Measurements from ENCODE around the gene TNFRSF8. TPM values are rescaled to one million over a fixed set of nuclear protein-coding genes. Genes with fewer than 3 reads are reported as not detected.

TNFRSF8 gene
- total and polyA plus RNA-seq, 7 donors = 0.25 to 0.86 (median 0.49) TPM

- no peak for DNase-seq
- peaks cover 5% of the 10 kb centered on the region for H3K4me1 ChIP-seq
- intact Hi-C loops (cut with DNase I) = no loop called here
Observed at GRCh38 chr1:12046749-12047119, 16.4 kb upstream of the TNFRSF8 start.

DNA sequence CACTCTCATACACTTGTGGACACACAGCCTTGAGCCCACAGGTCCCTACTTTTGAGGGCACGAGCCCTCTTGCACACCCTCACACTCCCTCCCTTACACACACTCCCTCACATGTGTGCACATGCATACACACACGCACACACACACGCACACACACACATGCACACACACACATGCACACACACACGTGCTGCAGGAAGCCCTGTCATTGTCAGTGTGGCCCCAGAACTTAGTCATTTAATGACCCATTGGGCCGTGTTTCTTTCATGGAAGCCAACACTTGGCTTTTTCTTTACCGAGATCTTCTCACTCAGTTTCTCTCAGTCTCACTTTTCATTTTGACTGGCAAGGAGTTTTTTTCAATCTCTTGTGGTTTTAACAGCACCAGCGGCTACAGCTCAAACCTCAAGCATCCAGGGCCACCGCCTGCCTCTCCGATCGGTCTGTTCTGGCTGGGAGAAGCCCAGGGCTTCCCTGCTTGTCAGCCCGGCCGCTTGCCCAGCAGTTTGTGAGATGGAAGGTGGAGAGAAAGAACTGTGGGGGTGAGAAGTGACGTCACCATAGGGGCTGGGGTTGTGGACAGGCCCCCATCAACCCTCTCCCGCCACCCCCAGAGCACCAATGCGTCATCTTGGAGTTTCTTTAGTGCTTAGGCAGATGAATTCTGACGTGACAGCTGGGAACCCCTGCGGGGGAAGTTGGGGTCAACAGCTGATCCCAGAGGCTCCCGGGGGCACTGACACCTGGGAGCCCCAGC is 15.8 kb upstream of the TNFRSF8 start:
- WGBS, 3 donors = 52 to 71% (median 58%) methylated on average over 18 of the region's 18 CpGs
- Histone ChIP-seq H3K4me1 (peaks cover 9% of the 10 kb centered on the region), H3K27me3 (ENCODE audit: insufficient read depth in 3 of 3, low read length in 2 of 3) (no peaks in the 10 kb centered on the region), H3K27ac (no peak overlapping the region), H3K4me3 (no peak overlapping the region), H3K9me3 (no peaks in the 10 kb centered on the region), H3K36me3 (ENCODE audit: insufficient read depth in 1 of 2, low read depth in 1 of 2) (no peaks in the 10 kb centered on the region)
- ATAC-seq (no peak), DNase-seq (no peak)
- TF ChIP-seq, protein P1, sequence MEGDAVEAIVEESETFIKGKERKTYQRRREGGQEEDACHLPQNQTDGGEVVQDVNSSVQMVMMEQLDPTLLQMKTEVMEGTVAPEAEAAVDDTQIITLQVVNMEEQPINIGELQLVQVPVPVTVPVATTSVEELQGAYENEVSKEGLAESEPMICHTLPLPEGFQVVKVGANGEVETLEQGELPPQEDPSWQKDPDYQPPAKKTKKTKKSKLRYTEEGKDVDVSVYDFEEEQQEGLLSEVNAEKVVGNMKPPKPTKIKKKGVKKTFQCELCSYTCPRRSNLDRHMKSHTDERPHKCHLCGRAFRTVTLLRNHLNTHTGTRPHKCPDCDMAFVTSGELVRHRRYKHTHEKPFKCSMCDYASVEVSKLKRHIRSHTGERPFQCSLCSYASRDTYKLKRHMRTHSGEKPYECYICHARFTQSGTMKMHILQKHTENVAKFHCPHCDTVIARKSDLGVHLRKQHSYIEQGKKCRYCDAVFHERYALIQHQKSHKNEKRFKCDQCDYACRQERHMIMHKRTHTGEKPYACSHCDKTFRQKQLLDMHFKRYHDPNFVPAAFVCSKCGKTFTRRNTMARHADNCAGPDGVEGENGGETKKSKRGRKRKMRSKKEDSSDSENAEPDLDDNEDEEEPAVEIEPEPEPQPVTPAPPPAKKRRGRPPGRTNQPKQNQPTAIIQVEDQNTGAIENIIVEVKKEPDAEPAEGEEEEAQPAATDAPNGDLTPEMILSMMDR (IDR thresholded peaks at IDR 0.05) = no peak
- intact Hi-C loops (cut with DNase I) = no loop called here

More at GRCh38 chr1:12046749-12047119, 16.4 kb upstream of the TNFRSF8 start:
- 88 to 98% (median 92%) methylated on average over 6 of the region's 6 CpGs for WGBS, 3 donors
- H3K4me3 ChIP-seq = no peak overlapping the region
- no peak overlapping the region for H3K27ac ChIP-seq
- no peak for ATAC-seq
- H3K27me3 ChIP-seq (ENCODE audit: insufficient read depth in 3 of 3, low read length in 2 of 3) = no peaks in the 10 kb centered on the region
- H3K9me3 ChIP-seq = no peaks in the 10 kb centered on the region
- TF ChIP-seq, protein P1 (IDR thresholded peaks at IDR 0.05) = no peak
- no peaks in the 10 kb centered on the region for H3K36me3 ChIP-seq (ENCODE audit: insufficient read depth in 1 of 2, low read depth in 1 of 2)

GRCh38 chr1:12048372-12048771 is 14.7 kb upstream of the TNFRSF8 start:
- no peak overlapping the region for H3K4me3 ChIP-seq
- peaks cover 20% of the 10 kb centered on the region for H3K4me1 ChIP-seq
- TF ChIP-seq, protein P1 (IDR thresholded peaks at IDR 0.05) = no peak
- intact Hi-C loops (cut with DNase I) = no loop called here
- DNase-seq = no peak
- H3K9me3 ChIP-seq = no peaks in the 10 kb centered on the region
- WGBS, 3 donors = 38 to 50% (median 46%) methylated on average over 2 of the region's 2 CpGs
- no peak overlapping the region for H3K27ac ChIP-seq
- no peak for ATAC-seq
- H3K27me3 ChIP-seq (ENCODE audit: insufficient read depth in 3 of 3, low read length in 2 of 3) = no peaks in the 10 kb centered on the region
- no peaks in the 10 kb centered on the region for H3K36me3 ChIP-seq (ENCODE audit: insufficient read depth in 1 of 2, low read depth in 1 of 2)

- Histone ChIP-seq H3K4me1 (peaks cover 19% of the 10 kb centered on the region), H3K36me3 (ENCODE audit: insufficient read depth in 1 of 2, low read depth in 1 of 2) (no peaks in the 10 kb centered on the region), H3K4me3 (no peak overlapping the region), H3K9me3 (no peaks in the 10 kb centered on the region), H3K27me3 (ENCODE audit: insufficient read depth in 3 of 3, low read length in 2 of 3) (no peaks in the 10 kb centered on the region), H3K27ac (no peak overlapping the region)
- intact Hi-C loops (cut with DNase I) = no loop called here
- ATAC-seq = no peak
- no peak for DNase-seq
- TF ChIP-seq, protein P1 (IDR thresholded peaks at IDR 0.05) = no peak
- 86 to 87% (median 86%) methylated on average over 4 of the region's 4 CpGs for WGBS, 3 donors
Observed at GRCh38 chr1:12049616-12050015, 13.5 kb upstream of the TNFRSF8 start.

DNA sequence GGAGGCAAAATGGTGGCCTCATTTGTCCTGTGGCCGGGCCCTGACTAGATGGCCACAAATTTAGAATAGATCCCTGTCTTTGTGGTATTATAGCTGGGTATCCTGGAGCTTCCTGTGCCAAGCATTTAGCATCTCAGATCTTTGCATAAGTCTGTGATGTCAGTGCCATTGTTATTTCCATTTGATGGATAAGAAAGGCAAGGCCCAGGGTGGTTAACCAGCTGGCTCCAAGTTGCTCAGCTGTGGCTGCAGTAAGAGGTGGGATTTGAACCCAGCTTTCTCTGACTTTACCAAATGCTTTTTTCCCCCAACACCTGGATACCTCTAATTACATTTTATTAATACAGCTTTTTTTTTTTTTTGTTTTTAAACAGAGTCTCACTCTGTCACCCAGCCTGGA is 11.7 kb upstream of the TNFRSF8 start:
- Histone ChIP-seq H3K27ac (no peak overlapping the region), H3K4me3 (no peak overlapping the region), H3K4me1 (peaks cover 17% of the 10 kb centered on the region), H3K9me3 (no peaks in the 10 kb centered on the region), H3K36me3 (ENCODE audit: insufficient read depth in 1 of 2, low read depth in 1 of 2) (no peaks in the 10 kb centered on the region), H3K27me3 (ENCODE audit: insufficient read depth in 3 of 3, low read length in 2 of 3) (no peaks in the 10 kb centered on the region)
- 98 to 100% (median 100%) methylated on average over 1 of the region's 1 CpG for WGBS, 3 donors
- ATAC-seq (no peak), DNase-seq (no peak)
- TF ChIP-seq, protein P1 (IDR thresholded peaks at IDR 0.05) = no peak
- intact Hi-C loops (cut with DNase I) = no loop called here
